ENCODE data around the gene ARSD. TPM values are rescaled to one million over a fixed set of nuclear protein-coding genes. Genes with fewer than 3 reads are reported as not detected.

ARSD gene, protein sequence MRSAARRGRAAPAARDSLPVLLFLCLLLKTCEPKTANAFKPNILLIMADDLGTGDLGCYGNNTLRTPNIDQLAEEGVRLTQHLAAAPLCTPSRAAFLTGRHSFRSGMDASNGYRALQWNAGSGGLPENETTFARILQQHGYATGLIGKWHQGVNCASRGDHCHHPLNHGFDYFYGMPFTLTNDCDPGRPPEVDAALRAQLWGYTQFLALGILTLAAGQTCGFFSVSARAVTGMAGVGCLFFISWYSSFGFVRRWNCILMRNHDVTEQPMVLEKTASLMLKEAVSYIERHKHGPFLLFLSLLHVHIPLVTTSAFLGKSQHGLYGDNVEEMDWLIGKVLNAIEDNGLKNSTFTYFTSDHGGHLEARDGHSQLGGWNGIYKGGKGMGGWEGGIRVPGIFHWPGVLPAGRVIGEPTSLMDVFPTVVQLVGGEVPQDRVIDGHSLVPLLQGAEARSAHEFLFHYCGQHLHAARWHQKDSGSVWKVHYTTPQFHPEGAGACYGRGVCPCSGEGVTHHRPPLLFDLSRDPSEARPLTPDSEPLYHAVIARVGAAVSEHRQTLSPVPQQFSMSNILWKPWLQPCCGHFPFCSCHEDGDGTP
- 1.5 and 7.0 TPM in 2 replicates for polyA plus RNA-seq

DNA sequence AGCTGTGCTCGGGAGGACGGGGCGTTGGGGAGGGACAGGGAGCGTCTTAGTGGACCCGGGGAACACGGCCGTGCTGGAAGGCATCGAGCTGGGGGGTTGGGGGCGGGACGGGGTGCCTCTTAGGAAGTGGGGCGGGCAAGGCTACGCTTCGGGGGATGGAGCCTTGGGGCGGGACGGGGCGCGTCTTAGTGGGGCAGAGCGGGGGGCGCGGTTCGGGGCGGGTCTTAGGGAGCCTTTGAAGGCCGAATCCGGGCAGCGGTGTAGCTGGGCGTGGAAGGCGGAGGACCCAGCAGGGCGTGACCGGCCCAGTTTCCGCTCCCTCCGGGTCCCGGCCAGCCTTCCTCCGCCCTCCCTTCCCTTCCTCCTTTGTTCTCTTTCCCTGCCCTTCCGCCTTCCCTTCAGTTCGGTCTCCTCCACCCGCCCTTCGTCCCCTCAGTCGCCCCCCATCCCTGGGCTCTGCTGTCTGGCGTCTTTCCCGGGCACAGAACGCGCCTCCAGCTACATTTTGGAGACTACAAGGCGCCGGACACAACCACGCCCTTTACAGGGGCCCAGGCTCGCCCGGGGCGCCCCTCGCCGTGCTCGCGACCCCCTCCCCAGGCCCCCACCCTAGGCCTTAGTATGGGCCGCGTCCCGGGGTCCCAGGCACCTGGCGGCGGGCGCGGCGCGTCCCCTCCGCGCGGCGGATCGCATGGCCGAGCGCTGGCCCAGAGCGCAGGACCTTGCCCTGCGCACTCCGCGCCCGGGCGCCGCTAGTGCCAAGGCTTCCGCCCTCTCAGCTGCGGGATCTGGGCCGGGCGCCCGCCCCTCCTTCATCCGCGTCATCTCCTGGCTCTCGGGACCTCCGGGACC is at the start of gene ARSD:
TSS of gene ARSD (minus strand) at position 757 of the 852 bp plus-strand sequence. CDS start at position 693, 64 bp downstream.

Other genes with a start within 250 kb of the ARSD start
- 8.3 and 10.1 TPM in 2 replicates for gene CD99, start 238.0 kb downstream of the ARSD start, polyA plus RNA-seq
- not detected in 2 replicates for gene XG, start 177.3 kb downstream of the ARSD start, polyA plus RNA-seq
- 0.52 and 1.8 TPM in 2 replicates for gene GYG2, start 100.4 kb downstream of the ARSD start, polyA plus RNA-seq
- gene ARSH, start 77.2 kb upstream of the ARSD start, polyA plus RNA-seq: not detected in 2 replicates
- not detected in 2 replicates for gene ARSF, start 112.1 kb upstream of the ARSD start, polyA plus RNA-seq

All from Purkinje cell (primary cell).